GM12801 (cell line): ENCODE measurements around the gene SMPDL3A.

Experiments
- CTCF ChIP-seq: IDR thresholded peaks from one replicate; pipeline ENCODE4 v1.5.1; 2011; ENCODE audit warnings: control low read depth; ENCODE audit not compliant: insufficient read length; ENCODE audit errors: extremely low read depth

The SMPDL3A gene

DNA sequence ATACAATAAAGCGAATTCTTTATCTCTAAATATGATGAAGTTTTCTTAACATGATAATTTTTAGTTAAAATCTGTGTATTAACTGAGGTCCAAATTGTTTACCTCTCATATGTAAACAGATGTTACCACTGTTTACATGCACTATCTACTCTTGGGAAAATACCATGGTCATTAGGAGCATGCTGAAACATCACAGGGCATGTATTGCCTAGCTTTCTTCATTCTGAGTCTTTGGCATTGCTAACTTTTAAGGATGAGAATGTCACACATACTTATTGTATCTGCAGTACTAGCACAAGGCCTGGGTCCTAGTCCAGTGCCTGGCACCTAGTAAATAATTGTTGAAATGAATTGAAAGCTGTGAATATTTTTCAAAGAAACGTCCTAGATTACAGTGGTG, 20.6 kb downstream of the SMPDL3A start:
- TF ChIP-seq CTCF = no peak

DNA sequence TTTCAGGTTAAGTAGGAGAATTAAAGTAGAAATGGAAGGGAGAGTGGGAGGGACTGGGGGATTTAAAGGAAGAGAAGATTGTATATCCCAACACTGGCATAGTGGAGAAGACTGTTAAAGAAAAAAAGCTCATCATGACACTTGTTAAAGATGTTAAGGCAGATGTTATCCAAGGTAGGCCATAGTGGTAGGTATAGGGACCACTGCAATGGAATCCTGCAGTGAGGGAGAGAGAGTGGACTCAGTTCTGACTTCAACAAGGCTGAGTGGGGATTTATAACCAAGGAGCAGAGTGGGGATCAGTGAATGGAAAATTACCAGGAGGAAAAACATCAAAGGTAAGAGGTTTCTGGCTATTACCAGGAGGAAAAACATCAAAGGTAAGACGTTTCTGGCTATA, 21.1 kb downstream of the SMPDL3A start:
- no peak for TF ChIP-seq CTCF

DNA sequence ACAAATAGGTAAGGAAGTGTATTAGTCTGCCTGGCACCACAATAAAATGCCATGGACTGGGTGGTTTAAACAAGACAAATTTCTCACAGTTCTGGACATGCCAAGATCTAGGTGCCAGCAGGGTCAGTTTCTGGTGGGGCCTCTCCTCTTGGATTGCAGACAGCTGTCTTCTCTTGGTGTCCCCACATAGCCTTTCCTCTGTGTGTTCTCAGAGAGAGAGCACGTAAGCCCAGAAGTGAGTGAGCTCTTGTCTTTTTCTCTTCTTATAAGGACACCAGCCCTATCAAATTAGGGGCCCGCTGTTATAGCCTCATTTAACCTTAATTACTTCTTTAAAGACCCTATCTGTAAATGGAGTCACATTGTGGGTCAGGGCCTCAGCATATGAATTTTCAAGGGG, 28.3 kb downstream of the SMPDL3A start:
- no peak for TF ChIP-seq CTCF

DNA sequence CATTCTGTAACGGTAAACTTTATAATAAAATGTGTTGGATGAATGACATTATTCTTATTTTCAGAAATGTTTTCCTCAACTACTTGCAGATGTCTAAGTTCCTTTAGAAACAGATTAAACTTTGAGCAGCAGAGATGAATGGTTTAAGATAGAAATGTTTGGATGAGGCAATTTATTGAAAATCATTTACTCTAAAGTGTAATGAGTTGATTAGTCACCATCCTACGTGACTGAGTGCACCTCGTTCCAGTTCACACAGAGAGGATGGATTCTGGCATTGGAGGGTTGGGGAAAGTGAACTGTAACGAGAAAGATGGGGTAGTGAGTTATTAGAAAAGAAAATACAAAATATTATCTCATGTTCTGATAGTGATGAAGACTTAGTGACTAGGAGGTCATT, 28.7 kb downstream of the SMPDL3A start:
- TF ChIP-seq CTCF = no peak

- no peak for TF ChIP-seq CTCF
These were observed 29.8 kb downstream of the SMPDL3A start for GRCh38 chr6:122818866-122819265.

DNA sequence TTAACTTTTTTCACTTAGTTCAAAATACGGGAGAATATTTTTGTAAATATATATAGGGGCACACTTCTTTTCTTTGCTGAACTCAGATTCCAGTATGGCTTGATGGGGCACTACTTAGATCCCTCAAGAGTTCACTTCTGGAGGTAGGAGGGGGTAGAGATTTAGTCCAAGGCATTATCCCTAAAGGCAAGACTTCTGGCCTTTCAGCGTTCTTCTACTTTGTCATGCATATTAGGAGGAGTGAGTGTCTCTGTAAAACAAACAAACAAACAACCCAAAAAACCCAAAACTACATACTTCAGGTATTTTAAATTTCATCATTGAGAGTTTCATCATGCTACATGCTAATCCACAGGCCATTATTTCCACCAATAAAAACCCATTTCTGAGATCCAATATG, 32.0 kb downstream of the SMPDL3A start:
- TF ChIP-seq CTCF = no peak

GRCh38 chr6:122825163-122825562, 36.1 kb downstream of the SMPDL3A start:
- no peak for TF ChIP-seq CTCF

GRCh38 chr6:122829456-122829855, 40.4 kb downstream of the SMPDL3A start:
- TF ChIP-seq CTCF = no peak
